ENCODE measurements around the gene HLF. TPM values are rescaled to one million over a fixed set of nuclear protein-coding genes. Genes with fewer than 3 reads are reported as not detected.

Gene HLF
- total RNA-seq, 4 donors from 2014 or later, result 2.5 to 10.0 (median 5.4) TPM

DNA sequence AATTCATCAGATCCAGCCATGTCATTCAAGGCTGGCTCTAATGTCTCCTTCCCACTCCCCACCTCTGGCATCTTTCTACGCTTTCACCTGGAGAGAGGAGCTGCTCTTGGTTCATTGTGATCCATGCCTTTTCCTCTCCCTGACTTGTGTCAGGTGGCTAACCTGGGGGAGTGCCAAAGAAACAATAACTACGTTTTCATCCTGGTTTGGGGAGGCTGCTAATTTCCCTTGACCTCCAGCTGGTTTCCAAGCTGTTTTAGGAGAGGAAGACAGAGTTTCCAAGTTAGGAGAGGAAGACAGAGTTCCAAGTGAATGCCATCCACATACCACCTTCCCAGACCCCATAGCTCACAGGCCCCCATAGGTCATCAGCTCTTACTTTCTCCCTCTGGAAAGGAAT lies 40.0 kb upstream of the HLF start:
- no peaks in the 10 kb centered on the region for H3K27me3 ChIP-seq
- H3K9me3 ChIP-seq, result no peaks in the 10 kb centered on the region
- no peak overlapping the region for H3K27ac ChIP-seq
- TF ChIP-seq, protein P1, sequence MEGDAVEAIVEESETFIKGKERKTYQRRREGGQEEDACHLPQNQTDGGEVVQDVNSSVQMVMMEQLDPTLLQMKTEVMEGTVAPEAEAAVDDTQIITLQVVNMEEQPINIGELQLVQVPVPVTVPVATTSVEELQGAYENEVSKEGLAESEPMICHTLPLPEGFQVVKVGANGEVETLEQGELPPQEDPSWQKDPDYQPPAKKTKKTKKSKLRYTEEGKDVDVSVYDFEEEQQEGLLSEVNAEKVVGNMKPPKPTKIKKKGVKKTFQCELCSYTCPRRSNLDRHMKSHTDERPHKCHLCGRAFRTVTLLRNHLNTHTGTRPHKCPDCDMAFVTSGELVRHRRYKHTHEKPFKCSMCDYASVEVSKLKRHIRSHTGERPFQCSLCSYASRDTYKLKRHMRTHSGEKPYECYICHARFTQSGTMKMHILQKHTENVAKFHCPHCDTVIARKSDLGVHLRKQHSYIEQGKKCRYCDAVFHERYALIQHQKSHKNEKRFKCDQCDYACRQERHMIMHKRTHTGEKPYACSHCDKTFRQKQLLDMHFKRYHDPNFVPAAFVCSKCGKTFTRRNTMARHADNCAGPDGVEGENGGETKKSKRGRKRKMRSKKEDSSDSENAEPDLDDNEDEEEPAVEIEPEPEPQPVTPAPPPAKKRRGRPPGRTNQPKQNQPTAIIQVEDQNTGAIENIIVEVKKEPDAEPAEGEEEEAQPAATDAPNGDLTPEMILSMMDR (IDR thresholded peaks at IDR 0.05), result no peak
- H3K4me3 ChIP-seq, result no peak overlapping the region
- no peaks in the 10 kb centered on the region for H3K36me3 ChIP-seq
- no peak for DNase-seq
- no peaks in the 10 kb centered on the region for H3K4me1 ChIP-seq

DNA sequence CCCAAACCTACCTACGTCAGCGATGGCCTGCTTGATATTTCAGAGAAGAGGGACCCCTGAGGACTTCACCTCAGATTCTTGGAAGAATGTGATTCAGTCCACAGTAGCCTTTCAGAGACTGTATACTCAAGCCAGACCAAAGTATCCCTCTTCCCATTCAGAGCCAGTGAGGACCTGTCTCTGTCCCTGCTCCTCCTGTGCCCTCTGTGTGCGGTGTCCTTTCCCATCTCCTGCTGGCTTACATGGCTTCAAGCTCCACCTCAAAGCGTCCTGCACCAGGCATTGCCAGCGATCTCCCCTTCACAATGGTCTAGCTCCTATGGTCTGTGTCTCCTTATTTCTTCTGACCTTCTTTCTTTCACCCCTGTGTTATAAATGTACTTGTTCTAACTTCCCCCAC lies 39.5 kb upstream of the HLF start:
- TF ChIP-seq, protein P1 (IDR thresholded peaks at IDR 0.05), result no peak
- no peak for TF ChIP-seq POLR2A (IDR thresholded peaks at IDR 0.05)
- no peak overlapping the region for H3K27ac ChIP-seq
- no peak overlapping the region for H3K4me3 ChIP-seq
- no peaks in the 10 kb centered on the region for H3K27me3 ChIP-seq
- H3K9me3 ChIP-seq, result no peaks in the 10 kb centered on the region
- no peaks in the 10 kb centered on the region for H3K4me1 ChIP-seq
- no peak for DNase-seq
- H3K36me3 ChIP-seq, result no peaks in the 10 kb centered on the region

DNA sequence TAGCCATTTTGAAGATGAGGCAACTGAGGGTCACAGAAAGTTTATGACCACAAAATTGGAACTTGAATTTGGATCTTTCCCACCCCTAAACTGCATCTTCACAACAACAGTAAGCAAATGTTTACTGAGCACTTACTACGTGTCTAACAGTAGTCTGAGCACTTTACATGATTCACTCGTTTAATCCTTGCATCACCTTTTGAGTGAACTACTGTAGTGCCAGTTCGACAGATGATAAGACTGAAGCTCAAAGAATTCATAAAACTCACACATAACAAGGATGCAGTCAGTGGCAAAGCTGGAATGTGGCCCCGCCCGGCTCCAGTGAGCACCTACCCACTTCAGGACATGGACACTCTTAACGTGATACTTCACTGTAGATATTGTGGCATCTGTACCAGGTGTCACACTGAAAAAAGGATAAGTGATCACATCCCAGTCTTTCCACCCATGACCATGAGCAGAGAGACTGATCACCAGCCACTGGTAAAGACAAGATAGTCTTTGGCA lies 36.0 kb upstream of the HLF start:
- Histone ChIP-seq H3K9me3 (no peaks in the 10 kb centered on the region), H3K4me1 (no peaks in the 10 kb centered on the region), H3K27ac (no peak overlapping the region), H3K36me3 (no peaks in the 10 kb centered on the region), H3K4me3 (no peak overlapping the region), H3K27me3 (no peaks in the 10 kb centered on the region)
- TF ChIP-seq, protein P1 (IDR thresholded peaks at IDR 0.05), result no peak
- TF ChIP-seq POLR2A (IDR thresholded peaks at IDR 0.05), result no peak
- DNase-seq, result no peak

GRCh38 chr17:55229276-55229675 lies 35.5 kb upstream of the HLF start:
- Histone ChIP-seq H3K27ac (no peak overlapping the region), H3K27me3 (no peaks in the 10 kb centered on the region), H3K36me3 (no peaks in the 10 kb centered on the region), H3K4me1 (no peaks in the 10 kb centered on the region), H3K4me3 (no peak overlapping the region), H3K9me3 (no peaks in the 10 kb centered on the region)
- TF ChIP-seq, protein P1 (IDR thresholded peaks at IDR 0.05), result no peak
- TF ChIP-seq POLR2A (IDR thresholded peaks at IDR 0.05), result no peak
- no peak for DNase-seq

GRCh38 chr17:55230716-55231115 lies 34.0 kb upstream of the HLF start:
- Histone ChIP-seq H3K4me3 (no peak overlapping the region), H3K9me3 (no peaks in the 10 kb centered on the region), H3K36me3 (no peaks in the 10 kb centered on the region), H3K27me3 (no peaks in the 10 kb centered on the region), H3K27ac (no peak overlapping the region), H3K4me1 (no peaks in the 10 kb centered on the region)
- DNase-seq, result no peak
- TF ChIP-seq, protein P1 (IDR thresholded peaks at IDR 0.05), result no peak
- TF ChIP-seq POLR2A (IDR thresholded peaks at IDR 0.05), result no peak

GRCh38 chr17:55233840-55234239 lies 30.9 kb upstream of the HLF start:
- Histone ChIP-seq H3K9me3 (no peaks in the 10 kb centered on the region), H3K4me1 (peaks cover 0 to 3% (median 0%) of the 10 kb centered on the region in 4 donors), H3K27me3 (no peaks in the 10 kb centered on the region), H3K27ac (no peak overlapping the region), H3K36me3 (no peaks in the 10 kb centered on the region), H3K4me3 (no peak overlapping the region)
- DNase-seq, result no peak
- TF ChIP-seq, protein P1 (IDR thresholded peaks at IDR 0.05), result no peak

Measured in Peyer's patch (tissue), 4 donors.